Measurements from ENCODE around the gene OSBPL10.

DNA sequence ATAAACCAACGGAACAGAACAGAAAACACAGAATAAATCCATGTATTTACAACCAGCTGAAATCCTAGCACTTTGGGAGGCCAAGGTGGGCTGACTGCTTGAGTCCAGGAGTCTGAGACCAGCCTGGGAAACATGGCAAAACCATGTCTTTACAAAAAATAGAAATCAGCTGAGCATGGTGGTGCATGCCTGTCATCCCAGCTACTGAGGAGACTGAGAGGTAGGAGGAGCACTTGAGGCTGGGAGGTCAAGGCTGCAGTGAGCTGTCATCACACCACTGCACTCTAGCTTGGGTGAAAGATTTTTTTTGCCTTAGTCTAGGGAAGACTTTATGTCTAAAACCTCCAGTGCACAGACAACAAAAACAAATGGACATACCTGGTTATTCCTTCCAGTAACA lies 327.6 kb downstream of the OSBPL10 start:
- TF ChIP-seq, protein P1, sequence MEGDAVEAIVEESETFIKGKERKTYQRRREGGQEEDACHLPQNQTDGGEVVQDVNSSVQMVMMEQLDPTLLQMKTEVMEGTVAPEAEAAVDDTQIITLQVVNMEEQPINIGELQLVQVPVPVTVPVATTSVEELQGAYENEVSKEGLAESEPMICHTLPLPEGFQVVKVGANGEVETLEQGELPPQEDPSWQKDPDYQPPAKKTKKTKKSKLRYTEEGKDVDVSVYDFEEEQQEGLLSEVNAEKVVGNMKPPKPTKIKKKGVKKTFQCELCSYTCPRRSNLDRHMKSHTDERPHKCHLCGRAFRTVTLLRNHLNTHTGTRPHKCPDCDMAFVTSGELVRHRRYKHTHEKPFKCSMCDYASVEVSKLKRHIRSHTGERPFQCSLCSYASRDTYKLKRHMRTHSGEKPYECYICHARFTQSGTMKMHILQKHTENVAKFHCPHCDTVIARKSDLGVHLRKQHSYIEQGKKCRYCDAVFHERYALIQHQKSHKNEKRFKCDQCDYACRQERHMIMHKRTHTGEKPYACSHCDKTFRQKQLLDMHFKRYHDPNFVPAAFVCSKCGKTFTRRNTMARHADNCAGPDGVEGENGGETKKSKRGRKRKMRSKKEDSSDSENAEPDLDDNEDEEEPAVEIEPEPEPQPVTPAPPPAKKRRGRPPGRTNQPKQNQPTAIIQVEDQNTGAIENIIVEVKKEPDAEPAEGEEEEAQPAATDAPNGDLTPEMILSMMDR (IDR thresholded peaks at IDR 0.05; ENCODE audit: low read depth, low read length): no peak
- TF ChIP-seq EZH2phosphoT487 (IDR thresholded peaks at IDR 0.05; ENCODE audit: low read depth): no peak
